ENCODE measurements around the gene SLC25A38. TPM values are rescaled to one million over a fixed set of nuclear protein-coding genes. Genes with fewer than 3 reads are reported as not detected.

The SLC25A38 gene
- total and polyA plus RNA-seq, 10 of the 15 experiments (the other 5 are each of a cell fraction or from before 2014, with no cell fraction given) = 15.2 to 55.2 (median 39.2) TPM

DNA sequence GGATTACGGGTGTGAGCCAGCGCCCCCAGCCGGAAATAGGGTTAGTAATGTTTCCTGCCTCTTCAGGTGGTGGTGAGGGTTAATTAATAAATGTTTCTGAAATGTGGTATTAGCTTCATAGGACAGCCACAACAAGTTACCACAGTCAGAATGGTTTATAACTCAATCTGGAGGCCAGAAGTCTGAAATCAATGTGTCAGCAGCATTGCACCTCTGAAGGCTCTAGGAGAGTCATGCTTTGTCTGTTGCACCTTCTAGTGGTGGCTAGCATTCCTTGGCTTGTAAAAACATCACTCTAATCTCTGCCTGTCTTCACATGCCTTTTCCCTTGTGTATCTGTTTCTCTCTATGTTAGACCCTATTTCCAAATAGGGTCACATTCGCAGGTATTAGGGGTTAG, 15.5 kb downstream of the SLC25A38 start:
- H3K9me3 ChIP-seq (replicated peaks; ENCODE audit: control insufficient read depth, insufficient read depth, low read length) = no peaks in the 10 kb centered on the region
- no peak overlapping the region for H3K4me3 ChIP-seq
- H3K27me3 ChIP-seq (replicated peaks in 1 of 2; ENCODE audit: control insufficient read depth in 2 of 2, insufficient read depth in 2 of 2, low read length in 1 of 2) = no peaks in the 10 kb centered on the region
- H3K4me2 ChIP-seq (ENCODE audit: control insufficient read depth, insufficient read depth) = no peak overlapping the region
- no peak for DNase-seq (ENCODE audit: low read depth, low spot score)
- intact Hi-C loops (cut with micrococcal nuclease; ENCODE audit: unreplicated experiment) = no loop called here
- BruUV-seq (replicated peaks) = no TSS peak
- H3K9ac ChIP-seq (ENCODE audit: control insufficient read depth, insufficient read depth, low read length) = no peak overlapping the region
- H3K36me3 ChIP-seq (ENCODE audit: control insufficient read depth in 2 of 2, insufficient read depth in 2 of 2, low read length in 1 of 2) = peaks cover 10 to 31% of the 10 kb centered on the region in 2 experiments
- no peaks in the 10 kb centered on the region for H4K20me1 ChIP-seq (ENCODE audit: control insufficient read depth, insufficient read depth)
- ChIA-PET POLR2A (no interaction called here), SMC1A (ENCODE audit: uncharacterized antibody, unreplicated experiment) (interaction anchor here (1.1 to 1.9 kb wide), 2 partner anchors 10 to 106 kb away, joined by 4 to 5 read pairs; no protein-coding TSS in a partner anchor), CTCF (interaction anchor here (1.2 kb wide), 1 partner anchor 110 kb away, joined by 5 read pairs; no protein-coding TSS in a partner anchor), RAD21 (ENCODE audit: unreplicated experiment) (no interaction called here)
- no peaks in the 10 kb centered on the region for H3K79me2 ChIP-seq (ENCODE audit: control insufficient read depth, insufficient read depth, low read length)
- H3K4me1 ChIP-seq (ENCODE audit: control insufficient read depth, insufficient read depth, low read length) = no peaks in the 10 kb centered on the region
- H3K27ac ChIP-seq (ENCODE audit: control insufficient read depth, insufficient read depth) = no peak overlapping the region
- 96% methylated on average over 4 of the region's 4 CpGs for WGBS (ENCODE audit: insufficient coverage, insufficient replicate concordance, low lambda C conversion rate, missing lambda C conversion rate)
- FAIRE-seq = no peak
- in situ Hi-C loops (cut with MboI) = no loop called here
- peak; percentile 49; the same call in 2 of the 3 replicates for ATAC-seq
- 0 out of 2 replicates have a peak, but pooled peaks have one; percentile 18 for TF ChIP-seq RAD21 (IDR thresholded peaks at IDR 0.05; ENCODE audit: insufficient read depth, low read depth, low read length)
- TF ChIP-seq, protein P1, sequence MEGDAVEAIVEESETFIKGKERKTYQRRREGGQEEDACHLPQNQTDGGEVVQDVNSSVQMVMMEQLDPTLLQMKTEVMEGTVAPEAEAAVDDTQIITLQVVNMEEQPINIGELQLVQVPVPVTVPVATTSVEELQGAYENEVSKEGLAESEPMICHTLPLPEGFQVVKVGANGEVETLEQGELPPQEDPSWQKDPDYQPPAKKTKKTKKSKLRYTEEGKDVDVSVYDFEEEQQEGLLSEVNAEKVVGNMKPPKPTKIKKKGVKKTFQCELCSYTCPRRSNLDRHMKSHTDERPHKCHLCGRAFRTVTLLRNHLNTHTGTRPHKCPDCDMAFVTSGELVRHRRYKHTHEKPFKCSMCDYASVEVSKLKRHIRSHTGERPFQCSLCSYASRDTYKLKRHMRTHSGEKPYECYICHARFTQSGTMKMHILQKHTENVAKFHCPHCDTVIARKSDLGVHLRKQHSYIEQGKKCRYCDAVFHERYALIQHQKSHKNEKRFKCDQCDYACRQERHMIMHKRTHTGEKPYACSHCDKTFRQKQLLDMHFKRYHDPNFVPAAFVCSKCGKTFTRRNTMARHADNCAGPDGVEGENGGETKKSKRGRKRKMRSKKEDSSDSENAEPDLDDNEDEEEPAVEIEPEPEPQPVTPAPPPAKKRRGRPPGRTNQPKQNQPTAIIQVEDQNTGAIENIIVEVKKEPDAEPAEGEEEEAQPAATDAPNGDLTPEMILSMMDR (IDR thresholded peaks at IDR 0.05 in 2 of 3, conservative IDR thresholded peaks at IDR 0.05 in 1 of 3; ENCODE audit: control insufficient read depth in 2 of 3, extremely low read depth in 1 of 3, insufficient read depth in 1 of 3, low read depth in 3 of 3, low read length in 3 of 3) = peak in 2 of 3 experiments; percentile 3 to 14; a peak in 1 of 6 replicates
- TF ChIP-seq, protein P2, sequence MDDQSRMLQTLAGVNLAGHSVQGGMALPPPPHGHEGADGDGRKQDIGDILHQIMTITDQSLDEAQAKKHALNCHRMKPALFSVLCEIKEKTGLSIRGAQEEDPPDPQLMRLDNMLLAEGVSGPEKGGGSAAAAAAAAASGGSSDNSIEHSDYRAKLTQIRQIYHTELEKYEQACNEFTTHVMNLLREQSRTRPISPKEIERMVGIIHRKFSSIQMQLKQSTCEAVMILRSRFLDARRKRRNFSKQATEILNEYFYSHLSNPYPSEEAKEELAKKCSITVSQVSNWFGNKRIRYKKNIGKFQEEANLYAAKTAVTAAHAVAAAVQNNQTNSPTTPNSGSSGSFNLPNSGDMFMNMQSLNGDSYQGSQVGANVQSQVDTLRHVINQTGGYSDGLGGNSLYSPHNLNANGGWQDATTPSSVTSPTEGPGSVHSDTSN (IDR thresholded peaks at IDR 0.05; ENCODE audit: insufficient replicate concordance, low read depth, low read length) = no peak
- H2AFZ ChIP-seq (ENCODE audit: control insufficient read depth, low read depth, low read length) = no peak overlapping the region
